Endothelial cell of umbilical vein (primary cell): ENCODE data around the gene RNU5B-1. TPM values are rescaled to one million over a fixed set of nuclear protein-coding genes. Genes with fewer than 3 reads are reported as not detected.

Source experiments
- BruUV-seq: library from RNA; stranded (reverse); fragments of 400-500 nt; replicated peaks from 2 replicates; lab custom pipeline; 2021; lab: Mats Ljungman, UMichigan
- CTCF ChIA-PET: fragments of 300-600, 350-600 bp; sonication (Branson Sonifier 250); formaldehyde crosslinking; loops from one replicate; lab custom pipeline; 2021; ENCODE audit warnings: antibody characterized with exemption, inconsistent platforms; lab: Charles Lee
- POLR2A ChIA-PET: fragments of 300-600, 350-600 bp; sonication (Branson Sonifier 250); formaldehyde crosslinking; loops from one replicate; lab custom pipeline; 2021; ENCODE audit warnings: antibody characterized with exemption, inconsistent platforms; lab: Charles Lee
- DNase-seq: peaks from one replicate; pipeline ENCODE4 v3.0.0-alpha.2; 2011; ENCODE audit warnings: low read depth, low spot score
- FAIRE-seq: peaks from 2 replicates; lab custom pipeline; 2011; peaks lifted over from hg19 to GRCh38; lab: Jason Lieb, UNC
- H2AFZ ChIP-seq: 2 replicates; pipeline ENCODE4 v1.6.0; 2012; ENCODE audit warnings: low read depth, low read length, control low read depth, inconsistent platforms
- H3K27ac ChIP-seq: 2 replicates; pipeline ENCODE4 v1.5.1; 2011; ENCODE audit warnings: low read depth, mild to moderate bottlenecking, control low read depth, low read length, moderate library complexity; ENCODE audit not compliant: insufficient read depth
- H3K27me3 ChIP-seq, 2 experiments: 2 replicates each; pipeline versions ENCODE4 v1.6.0 to v1.6.1; 2011; ENCODE audit warnings: low read length in 2 of 2, mixed read lengths in 1 of 2; ENCODE audit not compliant: control insufficient read depth in 2 of 2, insufficient read depth in 2 of 2
- H3K36me3 ChIP-seq, 2 experiments: 2 replicates in 1 of 2; 3 replicates in 1 of 2; pipeline ENCODE4 v1.5.1; 2011; ENCODE audit warnings: low read length in 2 of 2, mild to moderate bottlenecking in 1 of 2, moderate library complexity in 1 of 2; ENCODE audit not compliant: control insufficient read depth in 2 of 2, insufficient read depth in 2 of 2; ENCODE audit errors: extremely low read depth in 1 of 2
- H3K4me1 ChIP-seq: 3 replicates; pipeline ENCODE4 v1.5.1; 2011; ENCODE audit warnings: mild to moderate bottlenecking, low read length; ENCODE audit not compliant: control insufficient read depth, insufficient read depth; ENCODE audit errors: extremely low read depth
- H3K4me2 ChIP-seq: 2 replicates; pipeline ENCODE4 v1.6.1; 2011; ENCODE audit warnings: low read length, control low read depth, mixed read lengths; ENCODE audit not compliant: insufficient read depth
- H3K4me3 ChIP-seq, 3 experiments: fragments of 200-600 bp in 1 of 3; sonication (generic), shearing (Covaris generic) in 1 of 3; replicated peaks in 1 of 3; 2 replicates each; pipeline ENCODE4 v1.5.1; 2011 to 2016; ENCODE audit warnings: control low read depth in 3 of 3, low read length in 3 of 3, mild to moderate bottlenecking in 2 of 3, inconsistent platforms in 1 of 3, low read depth in 1 of 3, moderate library complexity in 1 of 3; ENCODE audit not compliant: insufficient read depth in 1 of 3
- H3K79me2 ChIP-seq: 2 replicates; pipeline ENCODE4 v1.6.0; 2012; ENCODE audit warnings: low read length, inconsistent platforms; ENCODE audit not compliant: control insufficient read depth, insufficient read depth
- H3K9ac ChIP-seq: replicated peaks from 2 replicates; pipeline ENCODE3; 2011; ENCODE audit warnings: low read length, control low read depth; ENCODE audit not compliant: insufficient read depth; ENCODE audit errors: extremely low read depth
- H3K9me1 ChIP-seq: replicated peaks from 3 replicates; pipeline ENCODE4 v1.6.0; 2011; ENCODE audit warnings: mild to moderate bottlenecking, low read length; ENCODE audit not compliant: control insufficient read depth, insufficient read depth; ENCODE audit errors: extremely low read depth
- H3K9me3 ChIP-seq: replicated peaks from 2 replicates; pipeline ENCODE4 v1.5.1; 2012; ENCODE audit warnings: low read length, inconsistent platforms; ENCODE audit not compliant: control insufficient read depth, insufficient read depth
- H4K20me1 ChIP-seq: replicated peaks from 2 replicates; pipeline ENCODE3; 2011; ENCODE audit warnings: mild to moderate bottlenecking, low read length; ENCODE audit not compliant: control insufficient read depth, insufficient read depth; ENCODE audit errors: extremely low read depth
- CTCF ChIP-seq, 2 donors: IDR thresholded peaks; 1 replicate in 1 of 2; 2 replicates in 1 of 2; pipeline ENCODE4 v1.5.1; 2011; ENCODE audit warnings: low read length in 2 of 2, mild to moderate bottlenecking in 2 of 2, moderate library complexity in 2 of 2, control low read depth in 1 of 2, inconsistent platforms in 1 of 2, low read depth in 1 of 2; ENCODE audit not compliant: insufficient read depth in 1 of 2; ENCODE audit errors: extremely low read depth in 1 of 2
- EZH2 ChIP-seq: IDR thresholded peaks from 2 replicates; pipeline ENCODE4 v1.6.1; 2012; ENCODE audit warnings: borderline replicate concordance, low read depth, mild to moderate bottlenecking, moderate library complexity, low read length, inconsistent platforms; ENCODE audit not compliant: severe bottlenecking
- FOS ChIP-seq: IDR thresholded peaks from 2 replicates; pipeline ENCODE4 v1.6.1; 2011; ENCODE audit warnings: mild to moderate bottlenecking, low read length, moderate library complexity, borderline replicate concordance; ENCODE audit not compliant: insufficient read depth
- GATA2 ChIP-seq: IDR thresholded peaks from 2 replicates; pipeline ENCODE4 v1.7.0; 2011; ENCODE audit warnings: low read depth, mild to moderate bottlenecking, moderate library complexity, mixed read lengths, low read length; ENCODE audit not compliant: insufficient read length, insufficient read depth
- JUN ChIP-seq: IDR thresholded peaks from 2 replicates; pipeline ENCODE4 v1.6.1; 2011; ENCODE audit warnings: borderline replicate concordance, low read depth; ENCODE audit not compliant: insufficient read length, insufficient read depth
- MAX ChIP-seq: IDR thresholded peaks from 2 replicates; pipeline ENCODE4 v1.6.1; 2011; ENCODE audit not compliant: insufficient read depth, insufficient read length
- MYC ChIP-seq: IDR thresholded peaks from one replicate; pipeline ENCODE4 v1.6.1; 2011; ENCODE audit warnings: mild to moderate bottlenecking, low read depth, low read length
- POLR2A ChIP-seq: IDR thresholded peaks from 2 replicates; pipeline ENCODE4 v1.6.1; 2012; ENCODE audit warnings: low read depth, mild to moderate bottlenecking, control low read depth, low read length
- POLR2AphosphoS5 ChIP-seq: IDR thresholded peaks from 2 replicates; pipeline ENCODE4 v1.6.1; 2012; ENCODE audit warnings: low read depth, mild to moderate bottlenecking, control low read depth, low read length, moderate library complexity; ENCODE audit not compliant: insufficient read depth
- dilution Hi-C: fragments of 300-500 bp; cut with MboI; formaldehyde crosslinking; loops from one replicate; pipeline ENCODE4 v1.15.0; 2019; ENCODE audit warnings: low sequenced_read_pairs; ENCODE audit not compliant: extremely low pct_ligation_motif_present
- intact Hi-C: fragments of 100-400 bp; cut with micrococcal nuclease; formaldehyde crosslinking; loops from one replicate; pipeline ENCODE4 v1.10.0; 2022
- polyA plus RNA-seq, 4 experiments: library from polyadenylated mRNA; depleted of rRNA in 3 of 4; stranded (reverse) in 3 of 4; unstranded in 1 of 4; fragments of >200 nt; gene quantifications; 2 replicates each; pipeline versions ENCODE4 v1.2.1 to v1.2.3, GENCODE V29; 2011 to 2012; ENCODE audit warnings: missing spikeins in 1 of 4
- total RNA-seq: library from RNA; stranded (reverse); gene quantifications from 2 replicates; pipeline ENCODE4 v1.2.3, GENCODE V29; 2021

The RNU5B-1 gene
- total and polyA plus RNA-seq, 2 donors (not counting 3 experiments of a cell fraction or from before 2014, with no cell fraction given): not detected

GRCh38 chr15:65338366-65338765, 33.9 kb downstream of the RNU5B-1 start:
- dilution Hi-C loops: no loop called here

More at GRCh38 chr15:65338366-65338765, 33.9 kb downstream of the RNU5B-1 start:
- DNase-seq (no peak), FAIRE-seq (no peak)
- no peak overlapping the region for H3K27ac ChIP-seq
- TF ChIP-seq CTCF (IDR thresholded peaks at IDR 0.05; ENCODE audit: extremely low read depth in 1 of 2, insufficient read depth in 1 of 2, low read depth in 1 of 2, low read length in 2 of 2): no peak
- no peak for TF ChIP-seq MYC
- TF ChIP-seq JUN: no peak
- no peak for TF ChIP-seq GATA2
- TF ChIP-seq POLR2A: no peak
- TF ChIP-seq POLR2AphosphoS5: no peak
- TF ChIP-seq EZH2: no peak
- no peak for TF ChIP-seq FOS
- TF ChIP-seq MAX: no peak
- no peak overlapping the region for H3K4me2 ChIP-seq
- no peak overlapping the region for H2AFZ ChIP-seq
- ChIA-PET POLR2A (no interaction called here), CTCF (interaction anchor here (1.2 to 1.9 kb wide), 5 partner anchors 18 to 62 kb away, joined by 3 to 6 read pairs (median 4); no protein-coding TSS in a partner anchor)
- BruUV-seq: no TSS peak
- H3K4me1 ChIP-seq: peaks cover 4% of the 10 kb centered on the region
- H3K27me3 ChIP-seq: peaks cover 0 to 3% of the 10 kb centered on the region in 2 experiments
- H3K79me2 ChIP-seq: no peaks in the 10 kb centered on the region
- no peaks in the 10 kb centered on the region for H3K9me3 ChIP-seq
- no peak overlapping the region for H3K9ac ChIP-seq
- H3K4me3 ChIP-seq: no peak overlapping the region
- no peaks in the 10 kb centered on the region for H4K20me1 ChIP-seq
- no peaks in the 10 kb centered on the region for H3K9me1 ChIP-seq
- H3K36me3 ChIP-seq: no peaks in the 10 kb centered on the region
- intact Hi-C loops: no loop called here
